A673 (cell line): ENCODE measurements around the gene CDH15. TPM values are rescaled to one million over a fixed set of nuclear protein-coding genes. Genes with fewer than 3 reads are reported as not detected.

Experiments
- BruUV-seq: library from RNA; stranded (reverse); fragments of 400-500 nt; replicated peaks from 2 replicates; lab custom pipeline; 2021; lab: Mats Ljungman, UMichigan
- CTCF ChIA-PET: fragments of 300-600 bp; sonication (Branson Sonifier 250); formaldehyde crosslinking; loops from one replicate; lab custom pipeline; 2022; ENCODE audit warnings: antibody characterized with exemption; lab: Charles Lee
- POLR2A ChIA-PET: fragments of 300-600 bp; sonication (Branson Sonifier 250); formaldehyde crosslinking; loops from one replicate; lab custom pipeline; 2022; ENCODE audit warnings: antibody characterized with exemption; ENCODE audit not compliant: low non-redundant PET; lab: Charles Lee
- DNase-seq: peaks from one replicate; pipeline ENCODE4 v3.0.0-alpha.2; 2015; ENCODE audit warnings: low spot score
- H3K27ac ChIP-seq: fragments of 200-600 bp; sonication (generic); 2 replicates; pipeline ENCODE4 v1.5.1; 2016; ENCODE audit warnings: mixed run types, low read depth, mild to moderate bottlenecking, mixed read lengths, antibody characterized with exemption, low read length; ENCODE audit not compliant: poor library complexity, severe bottlenecking
- H3K27me3 ChIP-seq: fragments of 200-600 bp; sonication (generic); replicated peaks from 2 replicates; pipeline ENCODE4 v1.6.1; 2017; ENCODE audit warnings: mixed run types, low read depth, mild to moderate bottlenecking, mixed read lengths, antibody characterized with exemption, low read length; ENCODE audit not compliant: insufficient read depth, poor library complexity
- H3K36me3 ChIP-seq: fragments of 200-600 bp; sonication (generic); 2 replicates; pipeline ENCODE4 v1.6.1; 2016; ENCODE audit warnings: mixed run types, mild to moderate bottlenecking, mixed read lengths, antibody characterized with exemption, low read length; ENCODE audit not compliant: insufficient read depth, poor library complexity, severe bottlenecking
- H3K4me1 ChIP-seq: fragments of 200-600 bp; sonication (generic); 2 replicates; pipeline ENCODE4 v1.6.1; 2017; ENCODE audit warnings: mixed run types, mild to moderate bottlenecking, mixed read lengths, antibody characterized with exemption, low read length; ENCODE audit not compliant: insufficient read depth, poor library complexity, severe bottlenecking
- H3K4me3 ChIP-seq: fragments of 200-600 bp; sonication (generic); 2 replicates; pipeline ENCODE4 v1.5.1; 2016; ENCODE audit warnings: low read depth, mixed run types, mild to moderate bottlenecking, mixed read lengths, low read length; ENCODE audit not compliant: poor library complexity, severe bottlenecking
- H3K9me3 ChIP-seq: fragments of 200-600 bp; sonication (generic); 2 replicates; pipeline ENCODE4 v1.6.1; 2016; ENCODE audit warnings: mixed run types, low read depth, mild to moderate bottlenecking, mixed read lengths, antibody characterized with exemption, low read length; ENCODE audit not compliant: poor library complexity, severe bottlenecking
- EZH2 ChIP-seq: fragments of 200-600 bp; sonication (generic); IDR thresholded peaks from 2 replicates; pipeline ENCODE4 v1.6.1; 2017; ENCODE audit warnings: borderline replicate concordance, low read depth, mild to moderate bottlenecking, mixed read lengths, antibody characterized with exemption, low read length; ENCODE audit not compliant: poor library complexity, severe bottlenecking
- intact Hi-C: fragments of 100-400 bp; cut with micrococcal nuclease; formaldehyde crosslinking; loops from one replicate; pipeline ENCODE4 v1.10.0; 2022; ENCODE audit not compliant: unreplicated experiment
- total RNA-seq: library from RNA; stranded (reverse); gene quantifications from 2 replicates; pipeline ENCODE4 v1.2.3, GENCODE V29; 2021
- TF ChIP-seq, protein P1 (sequence below): fragments of 300-800, 200-600 bp; sonication (generic); conservative IDR thresholded peaks from 2 replicates; pipeline ENCODE4 v1.5.1; 2017; ENCODE audit warnings: low read depth, mild to moderate bottlenecking, antibody characterized with exemption, low read length, moderate library complexity, mixed read lengths

The CDH15 gene
- total RNA-seq, 1 experiment from 2014 or later: 0.13 TPM

- POLR2A ChIA-PET: no interaction called here
- no TSS peak for BruUV-seq
- Histone ChIP-seq H3K4me3 (no peak overlapping the region), H3K36me3 (no peaks in the 10 kb centered on the region), H3K27me3 (peaks cover 19% of the 10 kb centered on the region), H3K9me3 (no peaks in the 10 kb centered on the region), H3K27ac (no peak overlapping the region), H3K4me1 (no peaks in the 10 kb centered on the region)
- intact Hi-C loops: no loop called here
- CTCF ChIA-PET: no interaction called here
- DNase-seq: no peak
- TF ChIP-seq EZH2: no peak
- TF ChIP-seq, protein P1, sequence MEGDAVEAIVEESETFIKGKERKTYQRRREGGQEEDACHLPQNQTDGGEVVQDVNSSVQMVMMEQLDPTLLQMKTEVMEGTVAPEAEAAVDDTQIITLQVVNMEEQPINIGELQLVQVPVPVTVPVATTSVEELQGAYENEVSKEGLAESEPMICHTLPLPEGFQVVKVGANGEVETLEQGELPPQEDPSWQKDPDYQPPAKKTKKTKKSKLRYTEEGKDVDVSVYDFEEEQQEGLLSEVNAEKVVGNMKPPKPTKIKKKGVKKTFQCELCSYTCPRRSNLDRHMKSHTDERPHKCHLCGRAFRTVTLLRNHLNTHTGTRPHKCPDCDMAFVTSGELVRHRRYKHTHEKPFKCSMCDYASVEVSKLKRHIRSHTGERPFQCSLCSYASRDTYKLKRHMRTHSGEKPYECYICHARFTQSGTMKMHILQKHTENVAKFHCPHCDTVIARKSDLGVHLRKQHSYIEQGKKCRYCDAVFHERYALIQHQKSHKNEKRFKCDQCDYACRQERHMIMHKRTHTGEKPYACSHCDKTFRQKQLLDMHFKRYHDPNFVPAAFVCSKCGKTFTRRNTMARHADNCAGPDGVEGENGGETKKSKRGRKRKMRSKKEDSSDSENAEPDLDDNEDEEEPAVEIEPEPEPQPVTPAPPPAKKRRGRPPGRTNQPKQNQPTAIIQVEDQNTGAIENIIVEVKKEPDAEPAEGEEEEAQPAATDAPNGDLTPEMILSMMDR: no peak
These were observed 36.4 kb downstream of the CDH15 start for GRCh38 chr16:89207993-89208392.

- H3K4me1 ChIP-seq: no peaks in the 10 kb centered on the region
- peaks cover 9% of the 10 kb centered on the region for H3K27me3 ChIP-seq
- CTCF ChIA-PET: no interaction called here
- no peak for DNase-seq
- H3K9me3 ChIP-seq: no peaks in the 10 kb centered on the region
- no peak overlapping the region for H3K4me3 ChIP-seq
- no peaks in the 10 kb centered on the region for H3K36me3 ChIP-seq
- POLR2A ChIA-PET: no interaction called here
- H3K27ac ChIP-seq: no peak overlapping the region
- intact Hi-C loops: loop anchor here (10.0 kb wide), 2 partner anchors 265 to 455 kb away; no protein-coding TSS in a partner anchor
- TF ChIP-seq, protein P1: no peak
- TF ChIP-seq EZH2: no peak
- no TSS peak for BruUV-seq
These were observed 38.0 kb downstream of the CDH15 start for GRCh38 chr16:89209522-89210044.

GRCh38 chr16:89210165-89210903, 38.8 kb downstream of the CDH15 start:
- Histone ChIP-seq H3K27ac (no peak overlapping the region), H3K36me3 (no peaks in the 10 kb centered on the region), H3K4me3 (no peak overlapping the region), H3K27me3 (peaks cover 9% of the 10 kb centered on the region), H3K9me3 (no peaks in the 10 kb centered on the region), H3K4me1 (no peaks in the 10 kb centered on the region)
- CTCF ChIA-PET: no interaction called here
- DNase-seq: no peak
- intact Hi-C loops: loop anchor here (10.0 kb wide), 2 partner anchors 266 to 456 kb away; no protein-coding TSS in a partner anchor
- POLR2A ChIA-PET: no interaction called here
- TF ChIP-seq, protein P1: no peak
- no peak for TF ChIP-seq EZH2
- BruUV-seq: no TSS peak
